ES-I3 (cell line): ENCODE results near the gene AP3M1.

Experiments used
- H3K36me3 ChIP-seq: 2 replicates; pipeline ENCODE4 v1.6.1; 2013; ENCODE audit warnings: mild to moderate bottlenecking, low read length, control low read depth, moderate library complexity; ENCODE audit not compliant: insufficient read depth
- H3K4me1 ChIP-seq: 2 replicates; pipeline ENCODE4 v1.6.1; 2013; ENCODE audit warnings: mild to moderate bottlenecking, control low read depth, low read length; ENCODE audit not compliant: insufficient read depth
- H3K9ac ChIP-seq: 2 replicates; pipeline ENCODE4 v1.6.1; 2013; ENCODE audit warnings: low read depth, mild to moderate bottlenecking, low read length, moderate library complexity
- H3K9me3 ChIP-seq: 2 replicates; pipeline ENCODE4 v1.6.1; 2013; ENCODE audit warnings: mild to moderate bottlenecking, low read length, moderate library complexity; ENCODE audit not compliant: control insufficient read depth, insufficient read depth

AP3M1 gene

GRCh38 chr10:74088722-74089121, 61.9 kb downstream of the AP3M1 start:
- peaks cover 30% of the 10 kb centered on the region for H3K36me3 ChIP-seq

DNA sequence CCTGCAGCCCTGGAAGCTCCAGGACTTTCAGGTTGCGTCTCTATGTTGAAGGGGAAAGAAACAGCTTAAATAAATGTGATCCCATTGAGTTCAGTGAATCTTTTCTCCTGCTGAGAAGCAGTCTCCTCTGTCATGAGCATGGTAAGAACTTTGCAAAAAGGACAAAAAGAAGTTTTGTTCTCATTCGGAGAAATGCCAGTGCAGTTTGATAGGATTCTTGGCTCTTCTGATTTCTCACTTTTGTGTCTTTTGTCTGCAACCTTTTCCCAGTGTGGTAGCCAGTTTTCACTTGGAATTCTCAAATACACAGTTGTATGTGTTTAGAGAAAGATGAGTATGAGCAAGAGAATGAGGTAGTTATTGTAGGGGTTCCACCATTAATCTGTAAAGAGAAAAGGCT, 64.3 kb downstream of the AP3M1 start:
- no peak overlapping the region for H3K9ac ChIP-seq
- H3K36me3 ChIP-seq = peaks cover 35% of the 10 kb centered on the region
- H3K9me3 ChIP-seq = no peaks in the 10 kb centered on the region
- H3K4me1 ChIP-seq = no peaks in the 10 kb centered on the region

More at GRCh38 chr10:74088722-74089121, 61.9 kb downstream of the AP3M1 start:
- no peaks in the 10 kb centered on the region for H3K9me3 ChIP-seq
- H3K4me1 ChIP-seq = no peaks in the 10 kb centered on the region
- no peak overlapping the region for H3K9ac ChIP-seq

DNA sequence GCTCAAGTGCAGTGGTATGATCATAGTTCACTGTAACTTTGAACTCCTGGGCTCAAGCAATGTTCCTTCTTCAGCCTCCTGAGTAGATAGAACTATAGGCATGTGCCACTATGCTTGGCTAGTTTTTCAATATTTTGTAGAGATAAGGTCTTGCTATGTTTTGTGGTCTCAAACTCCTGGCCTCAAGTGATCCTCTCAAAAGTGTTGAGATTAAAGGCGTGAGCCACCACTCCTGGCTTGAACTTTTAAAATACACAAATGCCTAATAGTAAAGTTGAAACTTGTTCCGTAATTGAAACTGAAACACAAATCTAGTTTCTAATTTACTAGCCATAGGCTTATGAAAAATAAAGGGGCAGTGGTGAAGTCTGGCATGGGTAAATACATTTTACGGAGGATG, 65.7 kb downstream of the AP3M1 start:
- H3K36me3 ChIP-seq = peaks cover 35% of the 10 kb centered on the region
- H3K9ac ChIP-seq = no peak overlapping the region
- H3K9me3 ChIP-seq = no peaks in the 10 kb centered on the region
- peaks cover 11% of the 10 kb centered on the region; the same call in 1 of the 2 replicates for H3K4me1 ChIP-seq

DNA sequence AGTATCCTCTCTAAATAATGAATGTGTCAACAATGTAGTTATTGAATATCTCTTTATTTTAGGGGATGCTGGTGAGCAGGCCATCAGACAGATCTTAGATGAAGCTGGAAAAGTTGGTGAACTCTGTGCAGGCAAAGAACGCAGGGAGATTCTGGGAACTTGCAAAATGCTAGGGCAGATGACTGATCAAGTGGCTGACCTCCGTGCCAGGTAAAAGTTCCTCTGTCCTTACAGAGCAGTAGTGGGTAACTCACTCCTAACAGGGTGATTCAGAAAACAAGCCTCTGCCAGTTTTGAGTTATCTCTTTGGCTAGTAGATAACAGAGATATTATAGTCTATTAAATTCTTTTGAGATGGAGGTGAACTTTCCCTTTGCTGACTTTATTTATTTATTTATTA, 67.3 kb downstream of the AP3M1 start:
- peaks cover 23% of the 10 kb centered on the region for H3K36me3 ChIP-seq

DNA sequence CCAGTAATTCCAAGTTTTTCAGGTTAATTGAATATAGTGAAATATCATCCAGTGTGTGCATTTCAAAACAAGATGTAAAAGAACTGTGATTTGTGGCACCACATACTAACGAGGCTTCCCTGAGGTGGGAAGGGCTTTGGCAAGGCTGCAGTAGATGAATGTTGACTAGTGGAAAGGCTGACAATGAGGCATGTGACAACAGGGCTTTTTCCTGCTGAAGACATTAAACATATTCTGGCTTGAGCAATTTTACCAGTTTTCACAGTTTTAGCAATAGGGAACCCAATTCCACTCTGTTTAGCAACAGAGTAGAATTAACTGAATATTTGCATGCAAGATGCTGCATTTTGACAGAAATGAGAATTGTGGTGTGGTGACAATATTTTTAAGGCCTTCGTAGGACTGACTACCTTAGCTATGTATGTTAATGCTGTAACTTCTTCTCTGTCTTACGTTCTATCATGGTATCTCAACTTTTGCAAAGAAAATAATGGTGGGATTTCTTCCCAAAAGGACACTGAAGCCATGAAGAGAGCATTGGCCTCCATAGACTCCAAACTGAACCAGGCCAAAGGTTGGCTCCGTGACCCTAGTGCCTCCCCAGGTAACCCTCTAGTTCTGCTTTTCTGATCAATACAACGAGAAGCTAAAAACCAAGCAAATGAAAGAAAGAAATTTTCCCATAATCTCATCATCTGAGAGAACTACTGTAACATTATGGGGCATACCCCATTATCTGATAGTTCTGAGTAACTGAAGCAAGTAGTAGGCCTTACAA, 68.5 kb downstream of the AP3M1 start:
- H3K9me3 ChIP-seq = no peaks in the 10 kb centered on the region
- peaks cover 32% of the 10 kb centered on the region for H3K4me1 ChIP-seq
- H3K9ac ChIP-seq = no peak overlapping the region
- peaks cover 23% of the 10 kb centered on the region for H3K36me3 ChIP-seq

More for the DNA sequence above, 67.3 kb downstream of the AP3M1 start:
- Histone ChIP-seq H3K9me3 (no peaks in the 10 kb centered on the region), H3K9ac (no peak overlapping the region), H3K4me1 (peaks cover 23% of the 10 kb centered on the region)

DNA sequence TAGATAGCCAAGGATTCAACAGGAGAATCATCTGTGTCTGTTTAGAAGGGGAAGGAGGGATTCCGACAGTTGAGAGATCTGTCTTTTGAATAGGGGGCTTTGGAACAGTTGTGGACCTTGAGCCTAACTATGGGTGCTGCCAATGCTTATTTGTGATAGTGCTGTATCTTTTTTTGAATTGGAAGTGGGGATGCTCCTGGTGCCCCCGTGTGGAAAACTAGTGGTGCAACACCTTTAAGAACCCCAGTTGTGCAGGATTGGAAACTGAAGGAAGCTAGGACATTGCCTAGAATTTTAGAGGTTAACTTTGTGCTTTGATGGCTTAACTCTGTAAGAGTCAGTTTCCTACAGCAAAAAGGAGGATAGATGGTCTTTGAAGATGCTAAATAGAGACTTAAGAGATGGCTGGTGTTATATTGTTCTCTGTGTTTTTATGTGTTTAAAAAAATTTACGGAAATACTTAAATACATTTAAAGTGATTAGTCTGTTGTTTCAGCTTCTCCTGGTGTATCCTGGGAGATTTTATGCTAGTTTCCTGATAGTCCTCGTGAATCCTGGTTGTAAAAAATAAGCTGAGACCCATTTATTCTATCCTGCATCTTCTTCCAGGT, 69.3 kb downstream of the AP3M1 start:
- H3K9ac ChIP-seq = no peak overlapping the region
- no peaks in the 10 kb centered on the region for H3K9me3 ChIP-seq
- peaks cover 20% of the 10 kb centered on the region for H3K36me3 ChIP-seq
- peaks cover 36% of the 10 kb centered on the region for H3K4me1 ChIP-seq

GRCh38 chr10:74079936-74080590, 70.6 kb downstream of the AP3M1 start:
- peaks cover 25% of the 10 kb centered on the region for H3K36me3 ChIP-seq
- no peak overlapping the region for H3K9ac ChIP-seq
- peaks cover 36% of the 10 kb centered on the region for H3K4me1 ChIP-seq
- H3K9me3 ChIP-seq = no peaks in the 10 kb centered on the region

DNA sequence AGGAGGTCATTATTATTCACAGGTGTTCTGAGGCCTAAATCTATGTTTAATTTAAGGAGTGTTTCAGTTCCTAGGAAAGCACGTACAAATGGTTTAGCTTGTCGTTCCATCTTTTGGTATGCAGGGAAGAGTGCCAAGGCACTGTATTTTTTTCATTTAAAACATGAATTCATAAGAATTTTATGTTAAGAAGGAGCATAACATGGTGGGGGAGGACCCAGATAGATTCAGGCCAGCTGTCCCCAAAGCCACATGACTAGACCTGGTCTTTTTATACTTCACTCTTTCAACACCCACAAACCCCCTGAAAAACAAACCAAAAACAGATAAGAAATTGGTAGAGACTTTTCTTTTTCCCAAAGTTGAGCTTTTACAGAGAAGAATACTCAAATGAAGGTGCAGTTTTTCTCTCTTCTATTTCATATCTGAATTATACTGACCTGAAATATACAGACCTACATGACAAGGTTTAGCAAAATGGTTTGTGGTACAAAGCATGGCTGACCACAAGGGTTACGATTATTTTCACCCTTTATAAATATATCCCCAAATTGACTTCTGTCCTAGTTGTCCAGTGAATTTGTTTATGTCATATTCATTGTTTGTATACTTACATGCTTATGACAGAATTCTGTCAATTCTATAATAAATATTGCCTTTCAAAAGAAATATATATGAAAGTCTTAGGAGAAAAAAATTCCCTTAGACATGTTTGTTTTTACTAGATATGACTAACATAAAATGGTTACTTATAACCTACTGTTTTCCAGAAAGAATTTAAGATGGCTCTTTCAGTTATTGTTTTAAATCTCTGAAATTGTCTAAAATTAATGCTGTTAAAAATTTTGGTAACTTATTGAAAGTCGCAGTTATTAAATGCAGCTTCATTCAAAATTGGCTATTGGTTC, 71.3 kb downstream of the AP3M1 start:
- Histone ChIP-seq H3K36me3 (peaks cover 30% of the 10 kb centered on the region), H3K9ac (no peak overlapping the region), H3K9me3 (no peaks in the 10 kb centered on the region), H3K4me1 (peaks cover 36% of the 10 kb centered on the region)

GRCh38 chr10:74078037-74078436, 72.6 kb downstream of the AP3M1 start:
- no peak overlapping the region for H3K9ac ChIP-seq
- H3K4me1 ChIP-seq = peaks cover 36% of the 10 kb centered on the region
- H3K9me3 ChIP-seq = no peaks in the 10 kb centered on the region
- peaks cover 31% of the 10 kb centered on the region for H3K36me3 ChIP-seq

- H3K36me3 ChIP-seq = peaks cover 26% of the 10 kb centered on the region
- no peak overlapping the region for H3K9ac ChIP-seq
- no peaks in the 10 kb centered on the region for H3K9me3 ChIP-seq
- H3K4me1 ChIP-seq = peaks cover 36% of the 10 kb centered on the region
These were observed 73.2 kb downstream of the AP3M1 start for GRCh38 chr10:74077416-74077815.

GRCh38 chr10:74076961-74077360, 73.7 kb downstream of the AP3M1 start:
- Histone ChIP-seq H3K36me3 (peaks cover 22% of the 10 kb centered on the region), H3K9me3 (no peaks in the 10 kb centered on the region), H3K9ac (no peak overlapping the region), H3K4me1 (peaks cover 36% of the 10 kb centered on the region)

DNA sequence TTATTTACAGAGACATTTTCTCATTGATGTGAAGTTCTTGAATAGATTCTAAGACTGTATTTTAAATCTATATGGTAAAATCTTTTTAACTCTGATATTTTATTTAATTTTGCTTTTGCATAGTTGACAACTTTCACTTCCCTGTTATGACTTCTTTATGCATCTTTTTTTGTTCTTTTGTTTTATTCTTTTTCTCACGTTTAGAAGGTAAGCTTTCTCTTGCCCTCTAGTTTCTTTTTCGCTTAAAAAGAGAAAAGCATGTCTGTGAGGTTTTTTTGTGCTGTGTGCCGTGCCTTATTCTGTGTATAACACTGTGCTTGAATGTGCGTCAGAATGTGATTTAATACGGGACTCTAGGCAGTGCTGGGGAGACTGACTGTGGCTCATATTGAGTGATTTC, 74.7 kb downstream of the AP3M1 start:
- Histone ChIP-seq H3K36me3 (peaks cover 32% of the 10 kb centered on the region), H3K9ac (no peak overlapping the region), H3K9me3 (no peaks in the 10 kb centered on the region), H3K4me1 (peaks cover 41% of the 10 kb centered on the region)

DNA sequence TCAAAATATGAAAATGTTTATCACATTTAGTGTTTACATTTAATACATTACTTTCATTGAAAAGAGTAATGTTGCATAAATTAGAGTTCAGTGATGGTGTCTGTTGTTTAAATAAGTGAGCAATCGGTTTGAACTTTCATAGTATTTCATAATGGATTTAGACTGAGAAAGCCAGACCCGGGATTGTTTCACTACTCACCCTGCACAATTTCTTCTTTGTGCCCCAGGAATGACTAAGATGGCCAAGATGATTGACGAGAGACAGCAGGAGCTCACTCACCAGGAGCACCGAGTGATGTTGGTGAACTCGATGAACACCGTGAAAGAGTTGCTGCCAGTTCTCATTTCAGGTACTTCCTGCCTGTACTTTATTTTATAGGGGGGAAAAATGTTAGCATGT, 78.1 kb downstream of the AP3M1 start:
- no peak overlapping the region for H3K9ac ChIP-seq
- peaks cover 25% of the 10 kb centered on the region for H3K4me1 ChIP-seq
- H3K36me3 ChIP-seq = peaks cover 41% of the 10 kb centered on the region
- H3K9me3 ChIP-seq = no peaks in the 10 kb centered on the region

DNA sequence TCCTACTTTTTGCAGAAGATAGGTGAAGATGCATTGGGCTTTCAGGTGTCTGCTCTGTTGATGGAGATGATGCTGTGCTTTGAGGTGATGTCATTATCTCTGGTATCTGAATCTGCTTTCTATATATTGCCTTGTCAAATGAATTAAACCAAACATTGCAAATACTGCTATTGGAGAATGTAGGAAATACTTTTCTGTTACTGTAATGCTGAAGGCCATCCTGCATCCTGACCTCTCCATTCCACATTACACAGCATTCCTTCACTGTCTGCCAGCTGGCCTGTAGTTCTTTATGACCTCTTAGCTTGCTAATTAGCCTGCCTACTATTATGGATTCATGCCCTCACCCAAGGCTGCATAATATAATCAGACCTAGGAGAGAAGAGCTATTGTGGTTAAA, 79.5 kb downstream of the AP3M1 start:
- H3K4me1 ChIP-seq = peaks cover 17% of the 10 kb centered on the region; the same call in 1 of the 2 replicates
- H3K9me3 ChIP-seq = no peaks in the 10 kb centered on the region
- no peak overlapping the region for H3K9ac ChIP-seq
- H3K36me3 ChIP-seq = peaks cover 39% of the 10 kb centered on the region
